ENCODE measurements around the gene NREP. TPM values are rescaled to one million over a fixed set of nuclear protein-coding genes. Genes with fewer than 3 reads are reported as not detected.

NREP gene, protein sequence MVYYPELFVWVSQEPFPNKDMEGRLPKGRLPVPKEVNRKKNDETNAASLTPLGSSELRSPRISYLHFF
- 10 to 100 TPM in 1 of 4 donors, 1 to 10 TPM in 3; 2.3 to 18.2 (median 2.8) TPM for total RNA-seq

DNA sequence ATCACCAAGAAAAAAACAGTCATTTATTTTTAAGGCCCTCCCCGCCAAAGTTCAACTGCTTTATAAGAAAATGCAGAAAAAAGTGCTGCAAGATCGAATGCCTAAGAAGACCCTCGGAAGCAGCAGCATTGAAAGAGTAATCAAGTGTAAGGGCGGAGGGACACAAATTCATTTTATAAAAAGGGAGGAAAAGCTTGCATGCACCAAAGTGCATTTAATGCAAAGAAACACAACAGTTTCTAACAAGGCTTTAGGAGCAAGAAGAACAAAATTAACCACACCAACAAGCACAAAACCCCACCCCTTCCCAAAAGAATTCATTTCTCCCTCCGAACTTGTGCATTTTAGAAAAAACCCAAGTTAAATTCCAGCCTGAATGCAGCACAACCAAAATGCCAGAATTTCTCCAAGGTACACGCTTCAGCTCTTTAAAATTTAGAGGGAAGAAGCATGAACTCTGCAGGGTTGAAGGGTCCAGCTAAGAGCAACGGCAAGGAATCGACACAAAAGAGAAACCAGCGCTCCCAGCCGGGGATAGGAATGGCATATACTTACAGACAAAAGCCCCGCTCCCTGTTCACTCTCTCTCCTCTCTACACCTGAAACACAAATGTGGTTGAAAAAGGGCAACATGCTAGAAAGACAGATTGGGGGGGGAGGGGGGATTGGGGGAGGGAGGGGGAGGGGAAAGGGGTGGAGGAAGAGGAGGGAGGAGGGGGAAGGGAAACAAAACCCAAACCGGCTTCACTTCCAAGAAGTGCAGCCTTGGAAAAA, at the start of gene NREP:
TSS of gene NREP (minus strand) at position 614 of the 774 bp plus-strand sequence. CDS start 1,422 bp downstream, outside the sequence.
- Histone ChIP-seq H3K4me1 (no peaks in the 10 kb centered on the region), H3K36me3 (no peaks in the 10 kb centered on the region), H3K9me3 (no peaks in the 10 kb centered on the region), H3K27ac (peak within 1 kb of the TSS; percentile 72 to 93 (median 81)), H3K27me3 (no peaks in the 10 kb centered on the region), H3K4me3 (peak within 1 kb of the TSS; percentile 51 to 92 (median 66))
- DNase-seq = peak in 2 of 3 donors; percentile 22 to 55
- TF ChIP-seq POLR2A (IDR thresholded peaks at IDR 0.05) = no peak
- TF ChIP-seq, protein P1, sequence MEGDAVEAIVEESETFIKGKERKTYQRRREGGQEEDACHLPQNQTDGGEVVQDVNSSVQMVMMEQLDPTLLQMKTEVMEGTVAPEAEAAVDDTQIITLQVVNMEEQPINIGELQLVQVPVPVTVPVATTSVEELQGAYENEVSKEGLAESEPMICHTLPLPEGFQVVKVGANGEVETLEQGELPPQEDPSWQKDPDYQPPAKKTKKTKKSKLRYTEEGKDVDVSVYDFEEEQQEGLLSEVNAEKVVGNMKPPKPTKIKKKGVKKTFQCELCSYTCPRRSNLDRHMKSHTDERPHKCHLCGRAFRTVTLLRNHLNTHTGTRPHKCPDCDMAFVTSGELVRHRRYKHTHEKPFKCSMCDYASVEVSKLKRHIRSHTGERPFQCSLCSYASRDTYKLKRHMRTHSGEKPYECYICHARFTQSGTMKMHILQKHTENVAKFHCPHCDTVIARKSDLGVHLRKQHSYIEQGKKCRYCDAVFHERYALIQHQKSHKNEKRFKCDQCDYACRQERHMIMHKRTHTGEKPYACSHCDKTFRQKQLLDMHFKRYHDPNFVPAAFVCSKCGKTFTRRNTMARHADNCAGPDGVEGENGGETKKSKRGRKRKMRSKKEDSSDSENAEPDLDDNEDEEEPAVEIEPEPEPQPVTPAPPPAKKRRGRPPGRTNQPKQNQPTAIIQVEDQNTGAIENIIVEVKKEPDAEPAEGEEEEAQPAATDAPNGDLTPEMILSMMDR (IDR thresholded peaks at IDR 0.05) = no peak

DNA sequence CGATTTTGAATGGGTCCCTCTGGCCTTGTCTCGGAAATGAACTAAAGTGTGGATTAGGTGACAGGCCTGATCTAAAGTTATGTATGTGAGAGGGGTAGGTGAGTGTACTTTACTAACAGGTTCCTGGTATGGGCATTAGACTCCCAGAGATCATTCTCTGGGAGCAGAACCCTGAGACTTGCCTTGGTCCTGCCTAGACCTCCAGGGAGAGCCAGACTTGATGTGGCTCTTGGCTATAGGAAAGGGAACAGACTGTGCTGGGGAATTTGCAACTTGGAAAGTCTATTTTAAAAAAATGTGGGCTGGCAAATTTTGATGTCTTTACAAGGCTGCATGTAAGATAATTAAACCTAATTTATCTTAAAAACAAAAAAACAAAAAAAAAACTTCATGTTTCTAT, 49.8 kb upstream of the NREP start:
- no peak overlapping the region for H3K27ac ChIP-seq
- TF ChIP-seq, protein P1 (IDR thresholded peaks at IDR 0.05) = no peak
- no peaks in the 10 kb centered on the region for H3K9me3 ChIP-seq
- DNase-seq = no peak
- H3K4me3 ChIP-seq = no peak overlapping the region
- no peaks in the 10 kb centered on the region for H3K27me3 ChIP-seq
- no peaks in the 10 kb centered on the region for H3K36me3 ChIP-seq
- H3K4me1 ChIP-seq = no peaks in the 10 kb centered on the region

DNA sequence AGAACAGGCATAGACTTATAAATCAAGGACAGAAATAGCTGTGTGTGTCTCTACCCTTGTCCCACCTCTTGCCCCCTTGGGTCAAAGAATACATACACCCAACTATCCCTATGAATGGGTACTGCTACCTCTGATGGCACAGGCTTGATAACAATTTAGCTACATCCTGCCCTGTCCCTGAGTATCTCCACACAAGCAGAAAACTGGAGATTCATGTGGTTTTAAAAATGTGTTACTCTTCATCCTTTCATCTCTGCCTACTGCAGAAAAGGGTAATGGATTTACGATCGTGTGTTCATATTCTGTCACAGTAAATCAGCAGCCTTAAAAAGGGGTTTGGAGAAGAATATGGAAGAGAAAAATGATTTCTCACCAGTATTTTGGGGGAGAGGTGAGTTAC, 49.2 kb upstream of the NREP start:
- Histone ChIP-seq H3K27me3 (no peaks in the 10 kb centered on the region), H3K36me3 (no peaks in the 10 kb centered on the region), H3K4me1 (no peaks in the 10 kb centered on the region), H3K9me3 (no peaks in the 10 kb centered on the region), H3K4me3 (no peak overlapping the region), H3K27ac (no peak overlapping the region)
- no peak for DNase-seq
- TF ChIP-seq, protein P1 (IDR thresholded peaks at IDR 0.05) = no peak
- no peak for TF ChIP-seq POLR2A (IDR thresholded peaks at IDR 0.05)

DNA sequence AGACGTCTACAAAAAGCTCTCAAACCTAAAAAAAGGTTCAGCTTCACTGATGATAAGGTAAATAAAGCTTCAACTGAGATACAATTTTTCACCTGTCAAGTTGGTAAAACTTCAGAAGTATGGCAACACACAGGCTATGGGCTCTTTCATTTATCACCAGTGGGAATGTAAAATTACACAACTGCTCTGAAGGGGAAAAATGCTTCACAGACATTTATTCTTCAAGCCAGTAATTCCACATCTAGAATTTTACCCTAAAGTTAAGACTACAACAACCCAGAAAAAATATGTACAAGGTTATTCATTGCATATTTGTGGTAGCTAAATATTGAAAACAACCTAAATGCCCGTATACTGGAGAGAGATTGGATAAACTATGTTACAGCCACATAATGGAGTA, 48.1 kb upstream of the NREP start:
- no peak for TF ChIP-seq POLR2A (IDR thresholded peaks at IDR 0.05)
- TF ChIP-seq, protein P1 (IDR thresholded peaks at IDR 0.05) = no peak
- H3K36me3 ChIP-seq = no peaks in the 10 kb centered on the region
- no peaks in the 10 kb centered on the region for H3K27me3 ChIP-seq
- no peak for DNase-seq
- no peak overlapping the region for H3K27ac ChIP-seq
- no peak overlapping the region for H3K4me3 ChIP-seq
- no peaks in the 10 kb centered on the region for H3K4me1 ChIP-seq
- no peaks in the 10 kb centered on the region for H3K9me3 ChIP-seq

DNA sequence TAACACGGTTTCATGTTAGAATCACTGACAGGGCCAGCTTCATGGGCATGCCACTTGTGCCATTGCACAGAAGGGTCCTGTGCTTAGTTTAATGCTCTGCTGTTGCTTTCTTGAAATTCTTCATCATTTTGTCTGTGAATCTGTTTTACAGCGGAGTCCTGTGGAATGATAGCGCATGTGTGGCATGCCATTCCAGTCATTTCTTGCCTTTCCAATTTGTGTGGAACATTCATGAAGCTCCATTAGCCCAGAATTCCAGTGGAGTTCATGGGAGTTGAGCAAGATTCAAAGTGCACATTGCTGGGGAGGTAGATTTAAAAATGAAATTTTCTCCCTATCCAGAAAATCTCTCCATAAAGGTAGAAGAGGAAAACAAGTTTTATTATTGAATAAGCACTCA, 43.4 kb upstream of the NREP start:
- Histone ChIP-seq H3K36me3 (no peaks in the 10 kb centered on the region), H3K27me3 (no peaks in the 10 kb centered on the region), H3K9me3 (no peaks in the 10 kb centered on the region), H3K4me3 (no peak overlapping the region), H3K27ac (no peak overlapping the region), H3K4me1 (no peaks in the 10 kb centered on the region)
- TF ChIP-seq, protein P1 (IDR thresholded peaks at IDR 0.05) = no peak
- TF ChIP-seq POLR2A (IDR thresholded peaks at IDR 0.05) = no peak
- DNase-seq = no peak

Data from Peyer's patch (tissue), 4 donors.